Thoracic aorta (tissue), 2 donors: ENCODE results near the gene DFFB. TPM values are rescaled to one million over a fixed set of nuclear protein-coding genes. Genes with fewer than 3 reads are reported as not detected.

ENCODE experiments used
- ATAC-seq: fragments of 150-250 bp; one replicate; pipeline ENCODE4 v1.8.0; 2017; ENCODE audit warnings: low read depth; ENCODE audit not compliant: insufficient number of reproducible peaks, low FRiP score
- DNase-seq: peaks from one replicate; pipeline ENCODE4 v3.0.0-alpha.2; 2020; ENCODE audit warnings: low spot score
- H3K27ac ChIP-seq, 2 donors: fragments of 200-600 bp; sonication (generic); 1 replicate in 1 of 2; 2 replicates in 1 of 2; pipeline ENCODE4 v1.5.1; 2016; ENCODE audit warnings: mild to moderate bottlenecking in 2 of 2, moderate library complexity in 2 of 2
- H3K27me3 ChIP-seq: fragments of 200-600 bp; sonication (generic); replicated peaks from 2 replicates; pipeline ENCODE4 v1.6.0; 2016; ENCODE audit warnings: mild to moderate bottlenecking; ENCODE audit not compliant: insufficient read depth
- H3K36me3 ChIP-seq: fragments of 200-600 bp; sonication (generic); one replicate; pipeline ENCODE4 v1.5.1; 2016
- H3K4me1 ChIP-seq, 2 donors: fragments of 200-600 bp; sonication (generic); 1 replicate in 1 of 2; 2 replicates in 1 of 2; pipeline versions ENCODE4 v1.5.1 to v1.6.0; 2016; ENCODE audit warnings: low read depth in 2 of 2, mild to moderate bottlenecking in 1 of 2; ENCODE audit not compliant: control insufficient read depth in 1 of 2
- H3K4me3 ChIP-seq: fragments of 200-600 bp; sonication (generic); 2 replicates; pipeline ENCODE4 v1.5.1; 2016; ENCODE audit warnings: mild to moderate bottlenecking
- H3K9me3 ChIP-seq: fragments of 200-600 bp; sonication (generic); 2 replicates; pipeline ENCODE4 v1.5.1; 2016
- CTCF ChIP-seq: fragments of 200-600 bp; sonication (generic); IDR thresholded peaks from one replicate; pipeline ENCODE4 v1.5.1; 2019; ENCODE audit warnings: antibody characterized with exemption
- total RNA-seq, 2 donors: library from RNA; depleted of rRNA; stranded (reverse); fragments of >200 nt; gene quantifications; one replicate each; pipeline versions ENCODE4 v1.1.0 to v1.2.3, GENCODE V29; 2016

The DFFB gene
- total RNA-seq, 2 donors from 2014 or later, result 7.8 to 20.2 TPM

GRCh38 chr1:3888301-3888700 lies 31.0 kb downstream of the DFFB start:
- H3K27ac ChIP-seq, result no peak overlapping the region
- no peaks in the 10 kb centered on the region for H3K27me3 ChIP-seq
- peaks cover 0 to 6% of the 10 kb centered on the region in 2 donors for H3K4me1 ChIP-seq
- ATAC-seq (no peak), DNase-seq (no peak)
- H3K36me3 ChIP-seq, result peaks cover 40% of the 10 kb centered on the region
- no peaks in the 10 kb centered on the region for H3K9me3 ChIP-seq
- TF ChIP-seq CTCF, result no peak
- H3K4me3 ChIP-seq, result no peak overlapping the region

DNA sequence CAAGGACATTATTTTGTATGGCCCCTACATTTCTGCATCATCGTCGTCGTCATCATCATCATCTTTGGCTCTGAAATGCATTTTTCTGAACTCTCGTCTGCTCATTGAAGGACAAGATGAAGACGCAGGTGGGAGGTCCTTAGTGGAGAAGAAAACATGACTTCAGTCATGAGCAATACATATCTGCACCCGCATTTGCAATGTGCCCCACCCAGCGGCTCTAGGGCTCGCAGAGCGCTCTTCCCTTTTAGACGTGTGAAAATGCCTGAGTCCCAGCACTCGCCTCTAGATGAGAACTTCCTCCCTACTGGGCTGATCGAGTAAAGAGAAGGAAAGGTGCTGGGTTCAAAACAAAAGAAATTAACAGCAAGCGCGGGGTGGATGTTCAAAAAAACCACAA lies 32.7 kb downstream of the DFFB start:
- Histone ChIP-seq H3K27ac (no peak overlapping the region), H3K27me3 (no peaks in the 10 kb centered on the region), H3K9me3 (no peaks in the 10 kb centered on the region), H3K36me3 (peaks cover 34% of the 10 kb centered on the region), H3K4me3 (no peak overlapping the region), H3K4me1 (peaks cover 0 to 6% of the 10 kb centered on the region in 2 donors)
- DNase-seq (no peak), ATAC-seq (no peak)
- no peak for TF ChIP-seq CTCF

DNA sequence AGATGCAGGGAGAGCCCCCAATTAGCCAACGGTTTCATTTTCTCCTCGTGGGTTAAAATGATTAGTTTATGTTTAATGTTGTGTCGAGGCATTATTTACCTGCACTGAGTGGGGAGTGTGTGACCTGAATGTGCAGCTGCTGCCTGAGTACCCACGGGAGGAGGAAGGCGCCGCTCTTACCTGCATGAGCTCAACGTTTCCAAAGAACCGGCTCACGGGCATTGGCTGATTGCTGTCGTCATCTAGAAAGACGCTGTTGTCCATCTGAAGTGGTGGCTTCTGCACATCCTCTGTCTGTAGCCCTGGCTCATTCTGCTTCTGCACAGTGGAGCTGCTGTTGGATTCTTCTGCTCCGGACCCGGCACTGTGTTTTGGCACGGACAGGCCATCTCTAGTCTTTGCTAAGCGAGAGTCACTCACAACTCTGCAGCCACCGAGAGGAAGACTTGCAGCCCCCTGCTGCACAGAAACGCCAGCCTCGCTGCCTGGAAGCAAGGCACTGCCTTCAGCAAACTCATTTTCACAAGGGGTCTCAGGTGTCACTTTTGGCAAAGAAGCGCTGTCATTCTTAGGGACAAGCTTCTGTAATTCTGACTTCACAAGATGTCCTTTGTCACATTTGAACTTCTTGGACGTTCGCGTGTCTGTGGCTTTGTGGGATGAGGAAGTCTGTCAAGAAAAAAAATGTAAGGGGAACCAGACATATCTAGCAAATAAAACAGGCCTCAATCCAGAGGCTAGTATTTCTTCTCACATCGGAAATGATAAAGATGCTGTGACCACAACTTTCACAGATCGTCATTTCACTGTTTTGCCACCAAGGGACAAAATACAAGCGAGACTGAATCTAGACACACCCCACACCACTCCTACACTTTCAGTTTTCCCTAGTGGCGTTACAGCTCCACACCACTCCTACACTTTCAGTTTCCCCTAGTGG lies 33.4 kb downstream of the DFFB start:
- H3K27me3 ChIP-seq, result no peaks in the 10 kb centered on the region
- ATAC-seq (no peak), DNase-seq (no peak)
- no peak overlapping the region for H3K4me3 ChIP-seq
- no peak overlapping the region for H3K27ac ChIP-seq
- no peak for TF ChIP-seq CTCF
- no peaks in the 10 kb centered on the region for H3K9me3 ChIP-seq
- peaks cover 0 to 6% of the 10 kb centered on the region in 2 donors for H3K4me1 ChIP-seq
- peaks cover 34% of the 10 kb centered on the region for H3K36me3 ChIP-seq

DNA sequence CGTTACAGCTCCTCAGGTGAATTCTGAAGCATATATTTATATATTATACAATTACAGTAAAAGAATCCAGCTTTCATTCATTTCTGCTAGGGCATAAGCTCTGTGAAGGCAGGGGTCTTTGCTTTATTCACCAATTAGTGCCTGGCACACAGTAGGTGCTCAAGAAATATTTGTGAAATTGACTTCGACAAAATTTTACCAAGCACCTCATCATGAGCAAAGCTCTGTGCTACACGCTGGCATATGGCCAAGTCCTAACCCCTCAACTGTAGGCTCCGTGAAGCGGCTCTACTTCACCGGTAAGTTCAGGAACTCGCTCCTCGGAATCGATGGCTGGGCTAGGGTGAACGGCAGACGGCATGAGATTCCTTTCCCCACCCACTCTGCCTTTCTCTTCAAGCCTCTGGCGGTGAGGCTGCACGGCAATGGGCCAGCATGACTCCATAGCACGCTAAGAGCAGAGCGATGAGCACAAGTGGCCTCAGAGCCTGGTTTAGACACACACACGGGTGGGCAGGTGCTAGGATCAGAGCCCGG lies 34.1 kb downstream of the DFFB start:
- Histone ChIP-seq H3K36me3 (peaks cover 28% of the 10 kb centered on the region), H3K9me3 (no peaks in the 10 kb centered on the region), H3K4me3 (no peak overlapping the region), H3K27me3 (no peaks in the 10 kb centered on the region), H3K4me1 (peaks cover 0 to 6% of the 10 kb centered on the region in 2 donors), H3K27ac (no peak overlapping the region)
- DNase-seq (no peak), ATAC-seq (no peak)
- TF ChIP-seq CTCF, result no peak

DNA sequence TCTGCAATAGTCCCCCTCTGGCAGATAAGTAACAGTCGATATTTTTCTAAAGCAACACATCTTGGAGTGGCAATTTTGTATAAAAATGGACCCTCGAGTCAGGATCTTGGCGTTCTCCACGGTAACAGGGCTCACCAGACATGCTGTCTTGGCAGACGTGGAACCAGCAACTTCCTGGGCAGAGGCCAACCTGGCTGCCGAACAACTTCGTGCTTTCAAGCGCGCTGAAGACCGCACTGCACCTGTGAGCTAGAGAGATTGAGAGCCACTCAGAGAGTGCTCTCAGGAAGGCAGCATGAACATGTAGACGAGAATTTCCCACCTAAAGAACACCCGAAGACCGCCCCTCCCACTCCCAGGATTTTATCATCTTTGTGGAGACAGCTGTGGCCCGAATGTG lies 35.5 kb downstream of the DFFB start:
- TF ChIP-seq CTCF, result no peak
- H3K36me3 ChIP-seq, result peaks cover 22% of the 10 kb centered on the region
- no peaks in the 10 kb centered on the region for H3K27me3 ChIP-seq
- H3K4me3 ChIP-seq, result no peak overlapping the region
- peaks cover 0 to 6% of the 10 kb centered on the region in 2 donors for H3K4me1 ChIP-seq
- no peak overlapping the region for H3K27ac ChIP-seq
- no peak for DNase-seq
- ATAC-seq, result no peak
- H3K9me3 ChIP-seq, result peaks cover 1% of the 10 kb centered on the region
